Measurements from ENCODE around the gene SLC12A5.

DNA sequence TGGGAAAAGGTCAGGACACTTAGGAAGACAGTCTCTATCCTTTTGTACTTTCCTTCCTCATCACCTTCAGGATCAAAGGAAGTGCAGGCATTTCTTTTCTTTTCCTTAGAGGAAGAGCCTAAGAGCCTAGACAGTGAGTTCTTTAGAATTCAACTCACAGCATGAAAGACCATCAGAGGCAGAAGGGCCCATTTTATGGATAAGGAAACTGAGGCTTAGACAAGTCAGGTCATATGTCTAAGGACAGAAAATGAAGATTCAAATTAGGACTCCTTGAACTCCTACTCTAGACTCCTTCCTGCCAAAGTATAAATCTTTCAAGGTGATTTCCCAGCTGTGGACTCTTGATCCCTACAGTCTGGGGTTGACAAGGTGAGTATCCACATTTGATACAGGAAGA is 20.8 kb downstream of the SLC12A5 start:
- TF ChIP-seq, protein P1, sequence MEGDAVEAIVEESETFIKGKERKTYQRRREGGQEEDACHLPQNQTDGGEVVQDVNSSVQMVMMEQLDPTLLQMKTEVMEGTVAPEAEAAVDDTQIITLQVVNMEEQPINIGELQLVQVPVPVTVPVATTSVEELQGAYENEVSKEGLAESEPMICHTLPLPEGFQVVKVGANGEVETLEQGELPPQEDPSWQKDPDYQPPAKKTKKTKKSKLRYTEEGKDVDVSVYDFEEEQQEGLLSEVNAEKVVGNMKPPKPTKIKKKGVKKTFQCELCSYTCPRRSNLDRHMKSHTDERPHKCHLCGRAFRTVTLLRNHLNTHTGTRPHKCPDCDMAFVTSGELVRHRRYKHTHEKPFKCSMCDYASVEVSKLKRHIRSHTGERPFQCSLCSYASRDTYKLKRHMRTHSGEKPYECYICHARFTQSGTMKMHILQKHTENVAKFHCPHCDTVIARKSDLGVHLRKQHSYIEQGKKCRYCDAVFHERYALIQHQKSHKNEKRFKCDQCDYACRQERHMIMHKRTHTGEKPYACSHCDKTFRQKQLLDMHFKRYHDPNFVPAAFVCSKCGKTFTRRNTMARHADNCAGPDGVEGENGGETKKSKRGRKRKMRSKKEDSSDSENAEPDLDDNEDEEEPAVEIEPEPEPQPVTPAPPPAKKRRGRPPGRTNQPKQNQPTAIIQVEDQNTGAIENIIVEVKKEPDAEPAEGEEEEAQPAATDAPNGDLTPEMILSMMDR (IDR thresholded peaks at IDR 0.05): no peak
- no peak for TF ChIP-seq POLR2A (IDR thresholded peaks at IDR 0.05)
- TF ChIP-seq EP300 (IDR thresholded peaks at IDR 0.05): no peak
